HepG2 (cell line): Measurements from ENCODE around the gene SLC2A10. TPM values are rescaled to one million over a fixed set of nuclear protein-coding genes. Genes with fewer than 3 reads are reported as not detected.

ENCODE experiments used
- BHLHE40 ChIP-seq: IDR thresholded peaks from 2 replicates; pipeline ENCODE4 v1.6.1; 2011; ENCODE audit warnings: low read length, improper control_type of control experiment
- FOXK1 ChIP-seq: sonication (generic); formaldehyde crosslinking; IDR thresholded peaks from 2 replicates; pipeline ENCODE4 v1.4.0; 2020; ENCODE audit warnings: low read depth, missing genetic modification reagents, borderline replicate concordance
- KMT2A ChIP-seq: sonication (generic); formaldehyde crosslinking; IDR thresholded peaks from 2 replicates; pipeline ENCODE4 v1.4.0; 2020; ENCODE audit warnings: missing genetic modification reagents
- PATZ1 ChIP-seq: sonication (generic); formaldehyde crosslinking; IDR thresholded peaks from 2 replicates; pipeline ENCODE4 v1.4.0; 2020; ENCODE audit warnings: missing genetic modification reagents
- PRDM10 ChIP-seq: sonication (generic); formaldehyde crosslinking; IDR thresholded peaks from 2 replicates; pipeline ENCODE4 v1.4.0; 2020; ENCODE audit warnings: low read depth, missing genetic modification reagents
- RERE ChIP-seq: IDR thresholded peaks from 2 replicates; pipeline ENCODE4 v1.6.1; 2016; ENCODE audit warnings: low read depth, missing genetic modification reagents, missing compliant biosample characterization
- ZBTB46 ChIP-seq: sonication (generic); formaldehyde crosslinking; IDR thresholded peaks from 2 replicates; pipeline ENCODE4 v1.4.0; 2020; ENCODE audit warnings: mild to moderate bottlenecking, missing genetic modification reagents, borderline replicate concordance
- ZKSCAN8 ChIP-seq: IDR thresholded peaks from 2 replicates; pipeline ENCODE4 v1.6.1; 2016; ENCODE audit warnings: borderline replicate concordance, missing genetic modification reagents, missing compliant biosample characterization
- ZNF274 ChIP-seq: sonication (generic); formaldehyde crosslinking; IDR thresholded peaks from 2 replicates; pipeline ENCODE4 v1.5.1; 2020; ENCODE audit warnings: mild to moderate bottlenecking, missing genetic modification reagents
- ZNF30 ChIP-seq: sonication (generic); formaldehyde crosslinking; IDR thresholded peaks from 2 replicates; pipeline ENCODE4 v1.5.0; 2020; ENCODE audit warnings: mild to moderate bottlenecking, missing genetic modification reagents
- ZNF333 ChIP-seq: sonication (generic); formaldehyde crosslinking; IDR thresholded peaks from 2 replicates; pipeline ENCODE4 v1.4.0; 2020; ENCODE audit warnings: mild to moderate bottlenecking, missing genetic modification reagents, borderline replicate concordance
- ZNF501 ChIP-seq: sonication (generic); formaldehyde crosslinking; IDR thresholded peaks from 2 replicates; pipeline ENCODE4 v1.5.1; 2020; ENCODE audit warnings: mild to moderate bottlenecking, moderate library complexity, missing genetic modification reagents
- ZNF644 ChIP-seq: IDR thresholded peaks from 2 replicates; pipeline ENCODE4 v1.6.1; 2016; ENCODE audit warnings: low read depth
- ZSCAN21 ChIP-seq: sonication (generic); formaldehyde crosslinking; IDR thresholded peaks from 2 replicates; pipeline ENCODE4 v1.8.0; 2022; ENCODE audit warnings: mild to moderate bottlenecking, missing genetic modification reagents, moderate library complexity, borderline replicate concordance
- polyA plus RNA-seq, 8 experiments: library from polyadenylated mRNA; depleted of rRNA in 3 of 8; stranded (reverse) in 7 of 8; unstranded in 1 of 8; fragments of >200 nt; fragmentation: Illumina TruSeq in 4 of 8; extraction: Trizol in 4 of 8; gene quantifications; 2 replicates each; pipeline versions ENCODE4 v1.2.1 to v1.2.3, GENCODE V29; 2011 to 2016; ENCODE audit warnings: low read depth in 4 of 8, missing spikeins in 1 of 8, mixed read lengths in 1 of 8; ENCODE audit not compliant: insufficient read depth in 1 of 8
- total RNA-seq, 5 experiments: library from RNA; depleted of rRNA; stranded (reverse); fragments of >200 nt; fragmentation: Illumina TruSeq; extraction: Trizol; gene quantifications; 2 replicates each; pipeline ENCODE4 v1.2.3, GENCODE V29; 2016; ENCODE audit warnings: low read depth in 1 of 5

SLC2A10 gene
- total and polyA plus RNA-seq, 2 of the 13 experiments (the other 11 are each of a cell fraction or from before 2014, with no cell fraction given), result 16.0 to 18.4 TPM

GRCh38 chr20:46670585-46671584, 38.6 kb upstream of the SLC2A10 start (continued):
- TF ChIP-seq ZBTB46, result no peak
- no peak; the same call in 1 of the 2 replicates for TF ChIP-seq ZNF274
- peak; percentile 25; the same call in 1 of the 2 replicates for TF ChIP-seq ZSCAN21
- TF ChIP-seq RERE (CRISPR knock-in tag), result peak; percentile 84
- TF ChIP-seq KMT2A (CRISPR knock-in tag), result no peak; the same call in 1 of the 2 replicates
- TF ChIP-seq PRDM10, result peak; percentile 79; the same call in 1 of the 2 replicates
- TF ChIP-seq ZNF644, result peak; percentile 90
- TF ChIP-seq ZNF501 (CRISPR knock-in tag), result 0 out of 2 replicates have a peak, but pooled peaks have one; percentile 65
- TF ChIP-seq ZNF333 (CRISPR knock-in tag), result no peak
- peak; percentile 93 for TF ChIP-seq PATZ1 (CRISPR knock-in tag)
- TF ChIP-seq ZNF30 (CRISPR knock-in tag), result no peak
- TF ChIP-seq FOXK1 (CRISPR knock-in tag), result peak; percentile 95; the same call in 1 of the 2 replicates
- no peak for TF ChIP-seq BHLHE40
- TF ChIP-seq ZKSCAN8 (CRISPR knock-in tag), result peak; percentile 94
